ENCODE measurements around the gene CA10. TPM values are rescaled to one million over a fixed set of nuclear protein-coding genes. Genes with fewer than 3 reads are reported as not detected.

CA10 gene
- polyA plus RNA-seq, 1 experiment: not detected

DNA sequence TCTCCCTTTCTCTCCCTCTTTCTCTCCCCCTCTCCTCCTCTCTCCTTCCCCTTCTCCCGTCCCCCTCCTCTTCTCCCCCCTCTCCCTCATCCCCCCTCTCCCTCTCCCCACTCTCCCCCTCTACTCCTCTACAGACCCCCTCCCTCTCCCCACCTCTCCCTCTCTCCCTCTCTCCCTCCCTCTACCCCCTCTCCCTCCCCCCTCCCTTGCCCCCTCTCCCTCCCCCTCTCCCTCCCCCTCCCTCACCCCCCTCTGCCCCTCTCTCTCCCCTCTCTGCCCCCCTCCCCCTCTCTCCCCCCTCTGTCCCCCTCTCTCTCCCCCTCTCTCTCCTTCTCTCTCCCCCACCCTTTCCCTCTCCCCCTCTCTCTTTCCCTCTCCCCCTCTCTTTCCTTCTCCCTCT, 545.3 kb downstream of the CA10 start:
- Histone ChIP-seq H3K9me3 (ENCODE audit: control insufficient read depth, insufficient read depth, low read length) (peaks cover 17% of the 10 kb centered on the region), H3K27me3 (ENCODE audit: control insufficient read depth, insufficient read depth, low read length) (no peaks in the 10 kb centered on the region), H3K27ac (ENCODE audit: low read depth, low read length) (no peak overlapping the region), H3K4me3 (ENCODE audit: low read depth, low read length) (no peak overlapping the region)
- DNase-seq (ENCODE audit: low read depth, low spot score): no peak
- ChIA-PET POLR2A (no interaction called here), CTCF (no interaction called here)
- TF ChIP-seq CTCF (IDR thresholded peaks at IDR 0.05; ENCODE audit: low read depth, low read length): no peak

- CTCF ChIA-PET: no interaction called here
- DNase-seq (ENCODE audit: low read depth, low spot score): no peak
- peaks cover 14% of the 10 kb centered on the region for H3K9me3 ChIP-seq (ENCODE audit: control insufficient read depth, insufficient read depth, low read length)
- H3K27ac ChIP-seq (ENCODE audit: low read depth, low read length): no peak overlapping the region
- POLR2A ChIA-PET: no interaction called here
- no peaks in the 10 kb centered on the region for H3K27me3 ChIP-seq (ENCODE audit: control insufficient read depth, insufficient read depth, low read length)
- no peak for TF ChIP-seq CTCF (IDR thresholded peaks at IDR 0.05; ENCODE audit: low read depth, low read length)
- no peak overlapping the region for H3K4me3 ChIP-seq (ENCODE audit: low read depth, low read length)
Measured at GRCh38 chr17:51612692-51613091, 545.8 kb downstream of the CA10 start.

DNA sequence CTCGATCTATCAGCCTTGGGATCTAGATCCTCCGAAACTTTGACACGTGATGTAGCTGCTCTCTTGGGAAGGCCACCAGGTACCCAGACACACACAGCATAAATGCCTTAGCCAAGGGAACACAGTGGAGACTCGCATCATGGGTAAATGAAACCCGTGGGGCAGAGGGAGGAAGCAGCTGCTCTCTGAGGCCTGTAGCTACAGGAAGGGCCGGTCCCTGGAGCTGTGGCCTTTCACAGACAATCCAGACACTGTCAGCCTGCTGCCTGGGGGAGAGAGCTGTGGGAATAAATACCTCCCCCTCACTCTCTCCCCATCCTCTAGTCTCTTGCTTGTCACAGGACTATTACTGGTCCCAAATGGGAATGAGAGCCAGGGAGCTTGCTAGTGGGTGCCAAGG, 546.9 kb downstream of the CA10 start:
- CTCF ChIA-PET: no interaction called here

DNA sequence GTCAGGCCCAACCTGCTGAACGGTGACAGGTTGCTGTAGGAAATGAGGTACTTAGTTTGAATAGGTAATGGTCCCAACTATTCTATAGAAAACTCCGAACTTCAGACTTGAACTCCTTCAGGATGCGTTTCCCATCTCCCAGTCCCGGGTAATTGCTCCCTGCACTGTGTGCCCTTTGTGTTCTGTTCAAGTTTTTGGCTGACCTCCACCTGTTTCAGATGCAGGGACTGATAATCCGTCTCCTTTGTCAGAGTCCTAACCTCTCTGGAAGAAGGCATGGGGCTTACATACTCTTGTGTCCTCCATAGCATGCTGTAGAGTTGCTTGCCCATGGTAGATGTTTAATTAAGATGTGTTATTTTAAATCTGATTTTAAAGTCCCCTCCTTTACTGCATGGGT, 547.7 kb downstream of the CA10 start:
- no peak for TF ChIP-seq CTCF (IDR thresholded peaks at IDR 0.05; ENCODE audit: low read depth, low read length)
- Histone ChIP-seq H3K27ac (ENCODE audit: low read depth, low read length) (no peak overlapping the region), H3K4me3 (ENCODE audit: low read depth, low read length) (no peak overlapping the region), H3K27me3 (ENCODE audit: control insufficient read depth, insufficient read depth, low read length) (no peaks in the 10 kb centered on the region), H3K9me3 (ENCODE audit: control insufficient read depth, insufficient read depth, low read length) (peaks cover 18% of the 10 kb centered on the region)
- CTCF ChIA-PET: no interaction called here
- DNase-seq (ENCODE audit: low read depth, low spot score): no peak
- POLR2A ChIA-PET: no interaction called here

More for the DNA sequence above, 546.9 kb downstream of the CA10 start:
- Histone ChIP-seq H3K4me3 (ENCODE audit: low read depth, low read length) (no peak overlapping the region), H3K9me3 (ENCODE audit: control insufficient read depth, insufficient read depth, low read length) (peaks cover 15% of the 10 kb centered on the region), H3K27me3 (ENCODE audit: control insufficient read depth, insufficient read depth, low read length) (no peaks in the 10 kb centered on the region), H3K27ac (ENCODE audit: low read depth, low read length) (no peak overlapping the region)
- POLR2A ChIA-PET: no interaction called here
- no peak for TF ChIP-seq CTCF (IDR thresholded peaks at IDR 0.05; ENCODE audit: low read depth, low read length)
- DNase-seq (ENCODE audit: low read depth, low spot score): no peak

GRCh38 chr17:51610155-51610554, 548.4 kb downstream of the CA10 start:
- H3K9me3 ChIP-seq (ENCODE audit: control insufficient read depth, insufficient read depth, low read length): peaks cover 18% of the 10 kb centered on the region
- no peak overlapping the region for H3K27ac ChIP-seq (ENCODE audit: low read depth, low read length)
- no peak overlapping the region for H3K4me3 ChIP-seq (ENCODE audit: low read depth, low read length)
- ChIA-PET CTCF (no interaction called here), POLR2A (no interaction called here)
- no peak for TF ChIP-seq CTCF (IDR thresholded peaks at IDR 0.05; ENCODE audit: low read depth, low read length)
- DNase-seq (ENCODE audit: low read depth, low spot score): no peak
- H3K27me3 ChIP-seq (ENCODE audit: control insufficient read depth, insufficient read depth, low read length): no peaks in the 10 kb centered on the region
